WTC11 (cell line): Measurements from ENCODE around the gene SH3PXD2A. TPM values are rescaled to one million over a fixed set of nuclear protein-coding genes. Genes with fewer than 3 reads are reported as not detected.

ENCODE experiments used
- ATAC-seq: fragments of 200-7000 bp; cut with Tn5 transposase; 2 replicates; pipeline ENCODE4 v1.10.0; 2021; ENCODE audit warnings: mild to moderate bottlenecking, moderate library complexity
- CTCF ChIA-PET: fragments of 300-600 bp; sonication (Branson Sonifier 250); formaldehyde crosslinking; loops from one replicate; lab custom pipeline; 2021; ENCODE audit warnings: antibody characterized with exemption; lab: Charles Lee
- POLR2A ChIA-PET: fragments of 350-600 bp; sonication (Branson Sonifier 250); formaldehyde crosslinking; loops from one replicate; lab custom pipeline; 2021; ENCODE audit warnings: antibody characterized with exemption; lab: Charles Lee
- DNase-seq: peaks from one replicate; pipeline ENCODE4 v3.0.0; 2021; ENCODE audit warnings: low spot score
- H3K27ac Mint-ChIP-seq: 2 replicates; pipeline ENCODE4 v1.8.0; 2021; ENCODE audit warnings: mixed read lengths
- H3K27me3 Mint-ChIP-seq: 2 replicates; pipeline ENCODE4 v1.8.0; 2021; ENCODE audit warnings: low read depth, mild to moderate bottlenecking, moderate library complexity, mixed read lengths
- H3K36me3 Mint-ChIP-seq: 2 replicates; pipeline ENCODE4 v1.8.0; 2021; ENCODE audit warnings: mixed read lengths
- H3K4me1 Mint-ChIP-seq: 2 replicates; pipeline ENCODE4 v1.8.0; 2022; ENCODE audit warnings: mixed read lengths
- H3K4me3 Mint-ChIP-seq: 2 replicates; pipeline ENCODE4 v1.8.0; 2021; ENCODE audit warnings: mild to moderate bottlenecking, moderate library complexity, mixed read lengths
- H3K9me3 Mint-ChIP-seq: 2 replicates; pipeline ENCODE4 v1.8.0; 2021; ENCODE audit warnings: mixed read lengths
- ESRRA ChIP-seq: sonication (generic); formaldehyde crosslinking; IDR thresholded peaks from 2 replicates; pipeline ENCODE4 v1.8.1; 2022; ENCODE audit warnings: mild to moderate bottlenecking, missing genetic modification reagents, borderline replicate concordance
- GTF2I ChIP-seq: fragments of 250-450 bp; sonication (Bioruptor Pico); conservative IDR thresholded peaks from 2 replicates; pipeline ENCODE4 v1.4.0; 2021; ENCODE audit warnings: mild to moderate bottlenecking
- JUN ChIP-seq: sonication (generic); formaldehyde crosslinking; IDR thresholded peaks from 2 replicates; pipeline ENCODE4 v1.8.0; 2023; ENCODE audit warnings: mild to moderate bottlenecking, missing genetic modification reagents
- NR1H2 ChIP-seq: sonication (generic); formaldehyde crosslinking; IDR thresholded peaks from 2 replicates; pipeline ENCODE4 v1.9.0; 2021; ENCODE audit warnings: mild to moderate bottlenecking, moderate library complexity, missing genetic modification reagents
- RELA ChIP-seq: sonication (generic); formaldehyde crosslinking; IDR thresholded peaks from 2 replicates; pipeline ENCODE4 v1.8.1; 2022; ENCODE audit warnings: missing genetic modification reagents, mild to moderate bottlenecking, borderline replicate concordance
- TEAD1 ChIP-seq: sonication (generic); formaldehyde crosslinking; IDR thresholded peaks from 2 replicates; pipeline ENCODE4 v1.8.0; 2022; ENCODE audit warnings: mild to moderate bottlenecking, missing genetic modification reagents
- ZNF219 ChIP-seq: sonication (generic); formaldehyde crosslinking; IDR thresholded peaks from 2 replicates; pipeline ENCODE4 v1.8.0; 2023; ENCODE audit warnings: missing genetic modification reagents, mild to moderate bottlenecking, borderline replicate concordance
- ZNF396 ChIP-seq: fragments of 250-450 bp; sonication (Bioruptor Pico); IDR thresholded peaks from 2 replicates; pipeline ENCODE4 v1.8.0; 2021; ENCODE audit warnings: mild to moderate bottlenecking, moderate library complexity, borderline replicate concordance
- ZNF423 ChIP-seq: fragments of 250-450 bp; sonication (Bioruptor Pico); IDR thresholded peaks from 2 replicates; pipeline ENCODE4 v2.1.2; 2022; ENCODE audit warnings: mild to moderate bottlenecking, moderate library complexity
- total RNA-seq: library from RNA; stranded (reverse); gene quantifications from 3 replicates; pipeline ENCODE4 v1.2.3, GENCODE V29; 2021
- TF ChIP-seq, protein P1 (sequence below): sonication (generic); formaldehyde crosslinking; IDR thresholded peaks from 2 replicates; pipeline ENCODE4 v1.8.1; 2022; ENCODE audit warnings: missing genetic modification reagents, borderline replicate concordance
- TF ChIP-seq, protein P2 (sequence below): sonication (generic); formaldehyde crosslinking; IDR thresholded peaks from 2 replicates; pipeline ENCODE4 v1.8.1; 2023; ENCODE audit warnings: mild to moderate bottlenecking, missing genetic modification reagents
- TF ChIP-seq, protein P3 (sequence below): sonication (generic); formaldehyde crosslinking; IDR thresholded peaks from 2 replicates; pipeline ENCODE4 v1.8.1; 2022; ENCODE audit warnings: low read depth, mild to moderate bottlenecking, moderate library complexity, missing genetic modification reagents, borderline replicate concordance
- TF ChIP-seq, protein P4 (sequence below): sonication (generic); formaldehyde crosslinking; IDR thresholded peaks from 2 replicates; pipeline ENCODE4 v1.8.1; 2022; ENCODE audit warnings: mild to moderate bottlenecking, moderate library complexity, missing genetic modification reagents
- TF ChIP-seq, protein P5 (sequence below): sonication (generic); formaldehyde crosslinking; conservative IDR thresholded peaks from 2 replicates; pipeline ENCODE4 v1.8.1; 2023; ENCODE audit warnings: mild to moderate bottlenecking, low read depth, missing genetic modification reagents, moderate library complexity
- TF ChIP-seq, protein P6 (sequence below): sonication (generic); formaldehyde crosslinking; IDR thresholded peaks from 2 replicates; pipeline ENCODE4 v1.8.1; 2023; ENCODE audit warnings: mild to moderate bottlenecking, missing genetic modification reagents, moderate library complexity

The SH3PXD2A gene
- total RNA-seq, 1 experiment from 2014 or later: 15.7 TPM

DNA sequence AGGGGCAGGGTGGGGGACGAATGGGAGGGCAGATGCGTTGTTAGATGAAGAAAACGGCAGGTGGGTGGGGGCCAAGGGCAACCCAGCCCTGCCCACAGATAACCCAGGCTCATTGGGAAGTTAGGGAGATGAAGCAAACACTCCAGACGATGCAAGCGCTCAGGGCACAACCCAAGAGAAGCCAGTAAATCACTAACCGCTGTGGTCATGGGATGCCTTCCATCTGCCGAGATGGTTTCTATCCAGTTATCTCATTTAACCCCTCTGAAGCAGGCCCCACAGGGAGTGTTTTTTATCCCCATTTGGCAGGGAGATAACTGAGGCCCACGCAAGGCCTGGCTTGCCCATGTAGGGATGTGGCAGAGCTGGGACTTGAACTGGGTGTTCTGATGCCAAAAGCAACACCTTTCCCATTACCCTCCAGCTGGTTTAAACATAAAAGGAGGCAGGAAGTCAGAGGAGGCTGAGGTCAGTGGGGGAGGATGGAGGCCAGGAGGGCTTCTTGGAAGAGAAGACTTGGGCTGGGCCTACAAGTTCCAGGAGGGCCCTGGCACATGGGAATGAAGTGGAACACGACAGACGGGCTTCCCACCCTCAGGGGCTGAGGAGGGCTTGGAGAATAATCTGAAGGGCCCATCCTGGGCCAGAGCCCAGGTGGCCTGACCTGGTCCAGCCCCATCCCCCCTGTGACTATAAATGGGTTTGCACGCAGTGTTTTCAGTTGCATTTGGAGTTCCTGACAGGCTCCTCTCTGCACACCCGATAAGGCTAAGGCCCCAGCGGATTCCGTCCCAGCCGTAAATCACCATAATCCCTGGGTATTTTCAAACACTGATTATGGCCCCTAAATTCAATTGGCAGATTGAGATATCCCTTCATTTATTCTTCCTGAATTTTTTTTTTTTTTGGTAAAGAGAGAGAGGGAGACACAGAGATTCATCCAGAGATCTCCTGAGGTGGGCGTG, 281.0 kb downstream of the SH3PXD2A start:
- no peak for DNase-seq
- no peaks in the 10 kb centered on the region for H3K9me3 Mint-ChIP-seq
- POLR2A ChIA-PET: no interaction called here
- no peaks in the 10 kb centered on the region for H3K27me3 Mint-ChIP-seq
- CTCF ChIA-PET: interaction anchor here (1.1 to 1.8 kb wide), 2 partner anchors 10 to 18 kb away, joined by 3 to 6 read pairs; no protein-coding TSS in a partner anchor
- H3K4me1 Mint-ChIP-seq: no peaks in the 10 kb centered on the region
- no peaks in the 10 kb centered on the region for H3K36me3 Mint-ChIP-seq
- no peak for ATAC-seq
- no peak overlapping the region for H3K4me3 Mint-ChIP-seq
- no peak for TF ChIP-seq RELA (CRISPR knock-in tag)
- no peak for TF ChIP-seq NR1H2 (CRISPR knock-in tag)
- TF ChIP-seq ZNF396 (CRISPR knock-in tag): no peak
- TF ChIP-seq, all 79 proteins: peak for 0
- H3K27ac Mint-ChIP-seq: no peak overlapping the region

DNA sequence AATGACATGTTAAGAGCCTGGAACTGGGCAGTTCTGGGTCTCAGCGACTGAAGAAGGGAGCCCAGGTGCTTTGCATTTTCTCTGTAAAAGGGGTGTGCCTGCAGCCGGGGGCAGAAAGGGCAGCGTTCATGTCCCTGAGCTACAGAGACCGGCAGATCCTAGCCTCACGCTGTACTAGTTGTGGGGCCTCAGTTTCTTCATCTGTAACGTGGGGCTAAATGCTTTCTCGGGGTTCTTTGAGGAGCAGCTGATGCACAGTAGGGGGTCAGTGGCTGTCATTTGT, 282.2 kb downstream of the SH3PXD2A start:
- CTCF ChIA-PET: interaction anchor here (0.9 to 1.8 kb wide), 2 partner anchors 9 to 20 kb away, joined by 6 read pairs; no protein-coding TSS in a partner anchor
- H3K4me1 Mint-ChIP-seq: no peaks in the 10 kb centered on the region
- no peaks in the 10 kb centered on the region for H3K27me3 Mint-ChIP-seq
- TF ChIP-seq, protein P1, sequence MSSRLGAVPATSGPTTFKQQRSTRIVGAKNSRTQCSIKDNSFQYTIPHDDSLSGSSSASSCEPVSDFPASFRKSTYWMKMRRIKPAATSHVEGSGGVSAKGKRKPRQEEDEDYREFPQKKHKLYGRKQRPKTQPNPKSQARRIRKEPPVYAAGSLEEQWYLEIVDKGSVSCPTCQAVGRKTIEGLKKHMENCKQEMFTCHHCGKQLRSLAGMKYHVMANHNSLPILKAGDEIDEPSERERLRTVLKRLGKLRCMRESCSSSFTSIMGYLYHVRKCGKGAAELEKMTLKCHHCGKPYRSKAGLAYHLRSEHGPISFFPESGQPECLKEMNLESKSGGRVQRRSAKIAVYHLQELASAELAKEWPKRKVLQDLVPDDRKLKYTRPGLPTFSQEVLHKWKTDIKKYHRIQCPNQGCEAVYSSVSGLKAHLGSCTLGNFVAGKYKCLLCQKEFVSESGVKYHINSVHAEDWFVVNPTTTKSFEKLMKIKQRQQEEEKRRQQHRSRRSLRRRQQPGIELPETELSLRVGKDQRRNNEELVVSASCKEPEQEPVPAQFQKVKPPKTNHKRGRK (CRISPR knock-in tag): no peak
- TF ChIP-seq, protein P2, sequence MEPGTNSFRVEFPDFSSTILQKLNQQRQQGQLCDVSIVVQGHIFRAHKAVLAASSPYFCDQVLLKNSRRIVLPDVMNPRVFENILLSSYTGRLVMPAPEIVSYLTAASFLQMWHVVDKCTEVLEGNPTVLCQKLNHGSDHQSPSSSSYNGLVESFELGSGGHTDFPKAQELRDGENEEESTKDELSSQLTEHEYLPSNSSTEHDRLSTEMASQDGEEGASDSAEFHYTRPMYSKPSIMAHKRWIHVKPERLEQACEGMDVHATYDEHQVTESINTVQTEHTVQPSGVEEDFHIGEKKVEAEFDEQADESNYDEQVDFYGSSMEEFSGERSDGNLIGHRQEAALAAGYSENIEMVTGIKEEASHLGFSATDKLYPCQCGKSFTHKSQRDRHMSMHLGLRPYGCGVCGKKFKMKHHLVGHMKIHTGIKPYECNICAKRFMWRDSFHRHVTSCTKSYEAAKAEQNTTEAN (CRISPR knock-in tag): no peak
- no peak for TF ChIP-seq ZNF219 (CRISPR knock-in tag)
- no peaks in the 10 kb centered on the region for H3K9me3 Mint-ChIP-seq
- H3K27ac Mint-ChIP-seq: no peak overlapping the region
- H3K4me3 Mint-ChIP-seq: no peak overlapping the region
- no peaks in the 10 kb centered on the region for H3K36me3 Mint-ChIP-seq
- DNase-seq (no peak), ATAC-seq (no peak)
- POLR2A ChIA-PET: no interaction called here

DNA sequence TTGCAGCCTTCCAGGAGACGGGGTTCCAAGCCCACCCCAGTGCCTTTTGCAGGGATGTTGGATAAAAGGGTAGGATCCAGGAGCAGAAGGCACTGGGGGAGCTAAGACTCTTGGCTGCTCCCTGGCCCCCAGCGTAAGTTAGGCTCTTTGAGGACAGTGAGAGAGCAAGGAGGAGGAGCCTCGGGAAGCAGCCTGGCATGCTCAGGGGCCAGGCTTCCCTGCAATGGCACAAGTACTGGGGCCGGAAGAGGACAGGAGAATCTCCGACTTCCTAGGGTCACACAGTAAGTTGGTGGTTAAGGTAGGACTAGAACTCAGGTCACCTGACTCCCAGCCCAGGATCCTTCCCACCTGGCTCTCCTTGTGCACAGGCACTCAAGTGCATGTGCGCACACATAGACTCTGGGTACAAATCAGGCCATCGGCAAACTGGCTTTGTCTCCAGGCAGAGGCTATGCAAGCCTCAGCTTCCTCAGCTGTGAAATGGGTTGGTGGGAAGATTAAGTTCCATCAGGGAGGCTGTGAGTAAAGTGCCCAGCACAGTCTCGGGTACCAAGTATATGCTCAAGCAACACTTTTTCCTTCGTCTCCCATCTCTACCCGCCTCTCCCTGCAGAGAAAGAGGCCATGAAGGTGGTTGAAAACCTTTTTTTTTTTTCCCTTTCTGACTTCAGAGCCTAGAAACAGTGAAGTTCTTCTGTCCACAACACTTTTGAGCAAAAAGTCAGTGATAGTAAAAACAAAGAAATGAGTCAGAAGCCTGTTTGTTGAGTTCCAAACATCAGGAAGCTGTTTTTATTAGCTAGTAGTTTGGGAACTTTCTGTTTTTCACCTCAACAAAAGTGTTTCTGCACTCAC, 282.8 kb downstream of the SH3PXD2A start:
- ChIA-PET CTCF (interaction anchor here (0.9 to 1.8 kb wide), 2 partner anchors 8 to 20 kb away, joined by 6 read pairs; no protein-coding TSS in a partner anchor), POLR2A (no interaction called here)
- Mint-ChIP-seq H3K36me3 (no peaks in the 10 kb centered on the region), H3K27me3 (no peaks in the 10 kb centered on the region), H3K4me1 (no peaks in the 10 kb centered on the region), H3K9me3 (no peaks in the 10 kb centered on the region), H3K27ac (no peak overlapping the region), H3K4me3 (no peak overlapping the region)
- no peak for TF ChIP-seq TEAD1 (CRISPR knock-in tag)
- TF ChIP-seq, protein P3, sequence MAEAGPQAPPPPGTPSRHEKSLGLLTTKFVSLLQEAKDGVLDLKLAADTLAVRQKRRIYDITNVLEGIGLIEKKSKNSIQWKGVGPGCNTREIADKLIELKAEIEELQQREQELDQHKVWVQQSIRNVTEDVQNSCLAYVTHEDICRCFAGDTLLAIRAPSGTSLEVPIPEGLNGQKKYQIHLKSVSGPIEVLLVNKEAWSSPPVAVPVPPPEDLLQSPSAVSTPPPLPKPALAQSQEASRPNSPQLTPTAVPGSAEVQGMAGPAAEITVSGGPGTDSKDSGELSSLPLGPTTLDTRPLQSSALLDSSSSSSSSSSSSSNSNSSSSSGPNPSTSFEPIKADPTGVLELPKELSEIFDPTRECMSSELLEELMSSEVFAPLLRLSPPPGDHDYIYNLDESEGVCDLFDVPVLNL (CRISPR knock-in tag): no peak
- 0 out of 2 replicates have a peak, but pooled peaks have one; percentile 41 for TF ChIP-seq GTF2I (CRISPR knock-in tag)
- no peak for ATAC-seq
- DNase-seq: no peak

DNA sequence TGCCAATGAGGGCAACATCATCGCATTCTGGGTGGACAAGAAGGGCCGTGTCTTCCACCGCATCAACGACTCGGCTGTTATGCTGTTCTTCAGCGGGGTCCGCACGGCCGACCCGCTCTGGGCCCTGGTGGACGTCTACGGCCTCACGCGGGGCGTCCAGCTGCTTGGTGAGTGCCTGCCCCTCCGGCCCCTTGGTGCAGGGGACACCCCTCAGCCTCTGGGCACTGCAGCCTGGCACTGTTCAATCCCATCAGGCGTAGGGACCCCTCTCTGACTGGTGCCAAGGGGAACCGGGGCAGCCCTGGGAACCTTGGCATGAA, 283.8 kb downstream of the SH3PXD2A start:
- ChIA-PET POLR2A (no interaction called here), CTCF (no interaction called here)
- DNase-seq (no peak), ATAC-seq (no peak)
- H3K4me1 Mint-ChIP-seq: no peaks in the 10 kb centered on the region
- TF ChIP-seq, protein P1 (CRISPR knock-in tag): no peak
- TF ChIP-seq JUN (CRISPR knock-in tag): no peak
- TF ChIP-seq, protein P4, sequence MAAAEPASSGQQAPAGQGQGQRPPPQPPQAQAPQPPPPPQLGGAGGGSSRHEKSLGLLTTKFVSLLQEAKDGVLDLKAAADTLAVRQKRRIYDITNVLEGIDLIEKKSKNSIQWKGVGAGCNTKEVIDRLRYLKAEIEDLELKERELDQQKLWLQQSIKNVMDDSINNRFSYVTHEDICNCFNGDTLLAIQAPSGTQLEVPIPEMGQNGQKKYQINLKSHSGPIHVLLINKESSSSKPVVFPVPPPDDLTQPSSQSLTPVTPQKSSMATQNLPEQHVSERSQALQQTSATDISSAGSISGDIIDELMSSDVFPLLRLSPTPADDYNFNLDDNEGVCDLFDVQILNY: no peak
- no peak for TF ChIP-seq ESRRA (CRISPR knock-in tag)
- TF ChIP-seq, protein P5, sequence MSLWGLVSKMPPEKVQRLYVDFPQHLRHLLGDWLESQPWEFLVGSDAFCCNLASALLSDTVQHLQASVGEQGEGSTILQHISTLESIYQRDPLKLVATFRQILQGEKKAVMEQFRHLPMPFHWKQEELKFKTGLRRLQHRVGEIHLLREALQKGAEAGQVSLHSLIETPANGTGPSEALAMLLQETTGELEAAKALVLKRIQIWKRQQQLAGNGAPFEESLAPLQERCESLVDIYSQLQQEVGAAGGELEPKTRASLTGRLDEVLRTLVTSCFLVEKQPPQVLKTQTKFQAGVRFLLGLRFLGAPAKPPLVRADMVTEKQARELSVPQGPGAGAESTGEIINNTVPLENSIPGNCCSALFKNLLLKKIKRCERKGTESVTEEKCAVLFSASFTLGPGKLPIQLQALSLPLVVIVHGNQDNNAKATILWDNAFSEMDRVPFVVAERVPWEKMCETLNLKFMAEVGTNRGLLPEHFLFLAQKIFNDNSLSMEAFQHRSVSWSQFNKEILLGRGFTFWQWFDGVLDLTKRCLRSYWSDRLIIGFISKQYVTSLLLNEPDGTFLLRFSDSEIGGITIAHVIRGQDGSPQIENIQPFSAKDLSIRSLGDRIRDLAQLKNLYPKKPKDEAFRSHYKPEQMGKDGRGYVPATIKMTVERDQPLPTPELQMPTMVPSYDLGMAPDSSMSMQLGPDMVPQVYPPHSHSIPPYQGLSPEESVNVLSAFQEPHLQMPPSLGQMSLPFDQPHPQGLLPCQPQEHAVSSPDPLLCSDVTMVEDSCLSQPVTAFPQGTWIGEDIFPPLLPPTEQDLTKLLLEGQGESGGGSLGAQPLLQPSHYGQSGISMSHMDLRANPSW (CRISPR knock-in tag): no peak
- TF ChIP-seq ZNF423 (CRISPR knock-in tag): no peak
- TF ChIP-seq, protein P6, sequence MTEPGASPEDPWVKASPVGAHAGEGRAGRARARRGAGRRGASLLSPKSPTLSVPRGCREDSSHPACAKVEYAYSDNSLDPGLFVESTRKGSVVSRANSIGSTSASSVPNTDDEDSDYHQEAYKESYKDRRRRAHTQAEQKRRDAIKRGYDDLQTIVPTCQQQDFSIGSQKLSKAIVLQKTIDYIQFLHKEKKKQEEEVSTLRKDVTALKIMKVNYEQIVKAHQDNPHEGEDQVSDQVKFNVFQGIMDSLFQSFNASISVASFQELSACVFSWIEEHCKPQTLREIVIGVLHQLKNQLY (CRISPR knock-in tag): no peak
- no peak overlapping the region for H3K27ac Mint-ChIP-seq
- no peak overlapping the region for H3K4me3 Mint-ChIP-seq
- H3K36me3 Mint-ChIP-seq: no peaks in the 10 kb centered on the region
- H3K27me3 Mint-ChIP-seq: no peaks in the 10 kb centered on the region
- no peaks in the 10 kb centered on the region for H3K9me3 Mint-ChIP-seq
